A673 (cell line): ENCODE data around the gene LIMS1. TPM values are rescaled to one million over a fixed set of nuclear protein-coding genes. Genes with fewer than 3 reads are reported as not detected.

Experiments used
- BruUV-seq: library from RNA; stranded (reverse); fragments of 400-500 nt; replicated peaks from 2 replicates; lab custom pipeline; 2021; lab: Mats Ljungman, UMichigan
- CTCF ChIA-PET: fragments of 300-600 bp; sonication (Branson Sonifier 250); formaldehyde crosslinking; loops from one replicate; lab custom pipeline; 2022; ENCODE audit warnings: antibody characterized with exemption; lab: Charles Lee
- POLR2A ChIA-PET: fragments of 300-600 bp; sonication (Branson Sonifier 250); formaldehyde crosslinking; loops from one replicate; lab custom pipeline; 2022; ENCODE audit warnings: antibody characterized with exemption; ENCODE audit not compliant: low non-redundant PET; lab: Charles Lee
- DNase-seq: peaks from one replicate; pipeline ENCODE4 v3.0.0-alpha.2; 2015; ENCODE audit warnings: low spot score
- H3K27ac ChIP-seq: fragments of 200-600 bp; sonication (generic); 2 replicates; pipeline ENCODE4 v1.5.1; 2016; ENCODE audit warnings: mixed run types, low read depth, mild to moderate bottlenecking, mixed read lengths, antibody characterized with exemption, low read length; ENCODE audit not compliant: poor library complexity, severe bottlenecking
- H3K27me3 ChIP-seq: fragments of 200-600 bp; sonication (generic); replicated peaks from 2 replicates; pipeline ENCODE4 v1.6.1; 2017; ENCODE audit warnings: mixed run types, low read depth, mild to moderate bottlenecking, mixed read lengths, antibody characterized with exemption, low read length; ENCODE audit not compliant: insufficient read depth, poor library complexity
- H3K36me3 ChIP-seq: fragments of 200-600 bp; sonication (generic); 2 replicates; pipeline ENCODE4 v1.6.1; 2016; ENCODE audit warnings: mixed run types, mild to moderate bottlenecking, mixed read lengths, antibody characterized with exemption, low read length; ENCODE audit not compliant: insufficient read depth, poor library complexity, severe bottlenecking
- H3K4me1 ChIP-seq: fragments of 200-600 bp; sonication (generic); 2 replicates; pipeline ENCODE4 v1.6.1; 2017; ENCODE audit warnings: mixed run types, mild to moderate bottlenecking, mixed read lengths, antibody characterized with exemption, low read length; ENCODE audit not compliant: insufficient read depth, poor library complexity, severe bottlenecking
- H3K4me3 ChIP-seq: fragments of 200-600 bp; sonication (generic); 2 replicates; pipeline ENCODE4 v1.5.1; 2016; ENCODE audit warnings: low read depth, mixed run types, mild to moderate bottlenecking, mixed read lengths, low read length; ENCODE audit not compliant: poor library complexity, severe bottlenecking
- H3K9me3 ChIP-seq: fragments of 200-600 bp; sonication (generic); 2 replicates; pipeline ENCODE4 v1.6.1; 2016; ENCODE audit warnings: mixed run types, low read depth, mild to moderate bottlenecking, mixed read lengths, antibody characterized with exemption, low read length; ENCODE audit not compliant: poor library complexity, severe bottlenecking
- CTCF ChIP-seq: fragments of 300-800, 200-600 bp; sonication (generic); conservative IDR thresholded peaks from 2 replicates; pipeline ENCODE4 v1.5.1; 2017; ENCODE audit warnings: low read depth, mild to moderate bottlenecking, antibody characterized with exemption, low read length, moderate library complexity, mixed read lengths
- EZH2 ChIP-seq: fragments of 200-600 bp; sonication (generic); IDR thresholded peaks from 2 replicates; pipeline ENCODE4 v1.6.1; 2017; ENCODE audit warnings: borderline replicate concordance, low read depth, mild to moderate bottlenecking, mixed read lengths, antibody characterized with exemption, low read length; ENCODE audit not compliant: poor library complexity, severe bottlenecking
- intact Hi-C: fragments of 100-400 bp; cut with micrococcal nuclease; formaldehyde crosslinking; loops from one replicate; pipeline ENCODE4 v1.10.0; 2022; ENCODE audit not compliant: unreplicated experiment
- total RNA-seq: library from RNA; stranded (reverse); gene quantifications from 2 replicates; pipeline ENCODE4 v1.2.3, GENCODE V29; 2021

LIMS1 gene
- total RNA-seq, 1 experiment from 2014 or later = 43.9 TPM

- no TSS peak for BruUV-seq
- POLR2A ChIA-PET = interaction anchor here (0.7 kb wide), 1 partner anchor 19 kb away, joined by 4 read pairs; no protein-coding TSS in a partner anchor
- intact Hi-C loops = no loop called here
- DNase-seq = no peak
- Histone ChIP-seq H3K4me3 (no peak overlapping the region), H3K27ac (no peak overlapping the region), H3K27me3 (no peaks in the 10 kb centered on the region), H3K36me3 (no peaks in the 10 kb centered on the region), H3K4me1 (peaks cover 10% of the 10 kb centered on the region), H3K9me3 (peaks cover 3% of the 10 kb centered on the region)
- TF ChIP-seq CTCF (no peak), EZH2 (no peak)
- CTCF ChIA-PET = no interaction called here
Observed at GRCh38 chr2:108560241-108560811, 26.1 kb downstream of the LIMS1 start.

GRCh38 chr2:108560895-108561530, 26.7 kb downstream of the LIMS1 start:
- CTCF ChIA-PET = interaction anchor here (0.5 kb wide), 1 partner anchor 158 kb away, joined by 9 read pairs; no protein-coding TSS in a partner anchor
- intact Hi-C loops = no loop called here
- POLR2A ChIA-PET = interaction anchor here (0.7 kb wide), 1 partner anchor 20 kb away, joined by 4 read pairs; no protein-coding TSS in a partner anchor
- H3K36me3 ChIP-seq = no peaks in the 10 kb centered on the region
- no peak for DNase-seq
- peaks cover 17% of the 10 kb centered on the region for H3K4me1 ChIP-seq
- peaks cover 3% of the 10 kb centered on the region for H3K9me3 ChIP-seq
- TF ChIP-seq EZH2 = no peak
- TF ChIP-seq CTCF = no peak
- no peaks in the 10 kb centered on the region for H3K27me3 ChIP-seq
- no TSS peak for BruUV-seq
- no peak overlapping the region for H3K4me3 ChIP-seq
- no peak overlapping the region for H3K27ac ChIP-seq

GRCh38 chr2:108562274-108562673, 28.0 kb downstream of the LIMS1 start:
- no peak overlapping the region for H3K27ac ChIP-seq
- peaks cover 3% of the 10 kb centered on the region for H3K9me3 ChIP-seq
- H3K4me1 ChIP-seq = peaks cover 24% of the 10 kb centered on the region
- no peak for DNase-seq
- TF ChIP-seq CTCF = no peak
- no peak for TF ChIP-seq EZH2
- POLR2A ChIA-PET = no interaction called here
- BruUV-seq = no TSS peak
- no peak overlapping the region for H3K4me3 ChIP-seq
- CTCF ChIA-PET = no interaction called here
- intact Hi-C loops = no loop called here
- H3K27me3 ChIP-seq = no peaks in the 10 kb centered on the region
- H3K36me3 ChIP-seq = no peaks in the 10 kb centered on the region
